ENCODE measurements around the gene CPT2.
A peak's percentile ranks its signal among the peaks of the same experiment; 100 is the strongest.

The CPT2 gene

DNA sequence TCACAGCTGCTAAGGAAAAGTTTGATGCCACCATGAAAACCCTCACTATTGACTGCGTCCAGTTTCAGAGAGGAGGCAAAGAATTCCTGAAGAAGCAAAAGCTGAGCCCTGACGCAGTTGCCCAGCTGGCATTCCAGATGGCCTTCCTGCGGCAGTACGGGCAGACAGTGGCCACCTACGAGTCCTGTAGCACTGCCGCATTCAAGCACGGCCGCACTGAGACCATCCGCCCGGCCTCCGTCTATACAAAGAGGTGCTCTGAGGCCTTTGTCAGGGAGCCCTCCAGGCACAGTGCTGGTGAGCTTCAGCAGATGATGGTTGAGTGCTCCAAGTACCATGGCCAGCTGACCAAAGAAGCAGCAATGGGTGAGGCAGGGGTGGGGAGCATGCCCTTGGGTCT lies 14.3 kb downstream of the CPT2 start:
- no peaks in the 10 kb centered on the region for H3K27me3 ChIP-seq (ENCODE audit: low read depth)
- no peak overlapping the region for H3K4me3 ChIP-seq
- peaks cover 50% of the 10 kb centered on the region for H3K36me3 ChIP-seq (replicated peaks)
- H3K9me3 ChIP-seq, result peaks cover 11% of the 10 kb centered on the region
- in situ Hi-C loops (cut with MboI; ENCODE audit: low sequenced_read_pairs), result no loop called here
- no peaks in the 10 kb centered on the region for H3K4me1 ChIP-seq
- no peak for DNase-seq (ENCODE audit: low spot score in 2 of 2)

- no peaks in the 10 kb centered on the region for H3K27me3 ChIP-seq (ENCODE audit: low read depth)
- DNase-seq (ENCODE audit: low spot score in 2 of 2), result no peak
- no peaks in the 10 kb centered on the region for H3K4me1 ChIP-seq
- no peaks in the 10 kb centered on the region for H3K9me3 ChIP-seq
- peaks cover 35% of the 10 kb centered on the region for H3K36me3 ChIP-seq (replicated peaks)
- H3K4me3 ChIP-seq, result no peak overlapping the region
- in situ Hi-C loops (cut with MboI; ENCODE audit: low sequenced_read_pairs), result no loop called here
These were observed 17.8 kb downstream of the CPT2 start for GRCh38 chr1:53214376-53214940.

DNA sequence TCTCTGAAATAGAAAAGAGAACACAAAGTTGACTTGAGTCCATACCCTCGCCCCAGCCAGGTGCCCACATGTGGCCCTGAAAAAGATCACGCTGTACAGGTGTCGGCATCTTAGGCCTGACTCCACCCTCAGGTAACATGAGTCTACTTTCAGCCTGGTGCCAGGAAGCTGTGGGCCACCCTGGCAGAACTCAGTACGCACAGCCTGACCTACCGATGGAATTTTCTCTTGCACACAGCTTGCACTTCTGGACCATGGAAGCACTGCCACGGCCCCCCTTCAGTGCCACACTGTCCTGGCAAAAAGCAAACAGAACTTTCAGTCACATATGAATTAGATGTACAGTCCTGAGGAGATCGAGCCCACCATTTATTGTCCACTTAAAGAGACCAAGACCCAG lies 21.6 kb downstream of the CPT2 start:
- DNase-seq (ENCODE audit: low spot score in 2 of 2), result no peak
- no peaks in the 10 kb centered on the region for H3K9me3 ChIP-seq
- in situ Hi-C loops (cut with MboI; ENCODE audit: low sequenced_read_pairs), result no loop called here
- no peak overlapping the region for H3K4me3 ChIP-seq
- peaks cover 14% of the 10 kb centered on the region for H3K36me3 ChIP-seq (replicated peaks)
- peaks cover 3% of the 10 kb centered on the region; the same call in 1 of the 2 replicates for H3K4me1 ChIP-seq
- H3K27me3 ChIP-seq (ENCODE audit: low read depth), result no peaks in the 10 kb centered on the region

DNA sequence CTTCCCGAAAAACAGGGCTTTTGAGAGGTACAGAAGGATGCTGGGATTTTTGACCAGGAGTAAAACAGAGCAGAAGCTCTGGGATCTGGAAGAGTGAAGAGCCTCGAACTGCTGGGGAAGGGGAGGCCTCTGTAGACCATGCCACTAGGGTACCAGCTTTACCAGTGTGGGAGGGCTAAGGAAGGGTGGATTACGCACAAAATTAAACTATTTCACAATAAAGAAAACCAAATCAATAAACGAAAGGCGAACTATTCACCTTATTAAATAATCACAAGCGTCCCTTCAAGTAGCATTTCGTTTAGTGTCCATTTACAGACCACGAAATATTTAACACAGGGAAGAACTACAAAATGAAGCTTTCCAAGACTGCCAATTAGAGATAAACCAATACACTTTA lies 23.1 kb downstream of the CPT2 start:
- no peak for DNase-seq (ENCODE audit: low spot score in 2 of 2)
- Histone ChIP-seq H3K36me3 (replicated peaks) (no peaks in the 10 kb centered on the region), H3K27me3 (ENCODE audit: low read depth) (no peaks in the 10 kb centered on the region), H3K4me3 (peak overlapping the region; percentile 73), H3K9me3 (no peaks in the 10 kb centered on the region), H3K4me1 (peaks cover 3% of the 10 kb centered on the region; the same call in 1 of the 2 replicates)
- in situ Hi-C loops (cut with MboI; ENCODE audit: low sequenced_read_pairs), result no loop called here

GRCh38 chr1:53220171-53220961 lies 23.7 kb downstream of the CPT2 start, which contains the start of gene CZIB:
Gene CZIB (minus strand): TSS chr1:53220634. CDS start chr1:53220575, 59 bp downstream.
- Histone ChIP-seq H3K9me3 (no peaks in the 10 kb centered on the region), H3K4me1 (peaks cover 3% of the 10 kb centered on the region; the same call in 1 of the 2 replicates), H3K4me3 (peak within 1 kb of the TSS; percentile 73), H3K36me3 (replicated peaks) (no peaks in the 10 kb centered on the region), H3K27me3 (ENCODE audit: low read depth) (no peaks in the 10 kb centered on the region)
- peak; percentile 88 to 96 for DNase-seq (ENCODE audit: low spot score in 2 of 2)
- in situ Hi-C loops (cut with MboI; ENCODE audit: low sequenced_read_pairs), result no loop called here

- Histone ChIP-seq H3K36me3 (replicated peaks) (no peaks in the 10 kb centered on the region), H3K27me3 (ENCODE audit: low read depth) (no peaks in the 10 kb centered on the region), H3K9me3 (no peaks in the 10 kb centered on the region), H3K4me3 (peak overlapping the region; percentile 73), H3K4me1 (peaks cover 3% of the 10 kb centered on the region; the same call in 1 of the 2 replicates)
- in situ Hi-C loops (cut with MboI; ENCODE audit: low sequenced_read_pairs), result no loop called here
- no peak for DNase-seq (ENCODE audit: low spot score in 2 of 2)
These were observed 24.3 kb downstream of the CPT2 start for GRCh38 chr1:53220962-53221286.

DNA sequence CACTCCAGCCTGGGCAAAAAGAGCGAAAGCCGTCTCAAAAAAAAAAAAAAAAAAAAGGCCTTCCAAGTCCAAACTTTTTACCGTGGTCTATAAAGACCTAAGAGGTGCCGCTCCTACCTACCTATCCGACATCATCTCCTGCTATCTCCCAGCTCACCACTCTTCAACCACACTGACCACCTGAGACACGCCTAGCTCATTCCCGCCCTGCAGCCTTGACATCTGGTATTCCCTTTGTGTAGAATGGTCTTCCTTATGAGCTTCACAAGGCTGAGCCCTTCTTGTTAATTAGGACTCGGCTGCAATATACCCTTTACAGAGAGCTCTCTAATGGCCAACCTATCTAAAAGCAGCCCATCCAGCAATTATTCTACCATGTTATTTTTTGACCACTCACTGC lies 41.0 kb downstream of the CPT2 start:
- in situ Hi-C loops (cut with MboI; ENCODE audit: low sequenced_read_pairs), result no loop called here
- no peaks in the 10 kb centered on the region for H3K9me3 ChIP-seq
- H3K36me3 ChIP-seq (replicated peaks), result peaks cover 30% of the 10 kb centered on the region
- H3K27me3 ChIP-seq (ENCODE audit: low read depth), result no peaks in the 10 kb centered on the region
- H3K4me1 ChIP-seq, result peaks cover 6% of the 10 kb centered on the region
- no peak for DNase-seq (ENCODE audit: low spot score in 2 of 2)
- peak overlapping the region; percentile 93 for H3K4me3 ChIP-seq

DNA sequence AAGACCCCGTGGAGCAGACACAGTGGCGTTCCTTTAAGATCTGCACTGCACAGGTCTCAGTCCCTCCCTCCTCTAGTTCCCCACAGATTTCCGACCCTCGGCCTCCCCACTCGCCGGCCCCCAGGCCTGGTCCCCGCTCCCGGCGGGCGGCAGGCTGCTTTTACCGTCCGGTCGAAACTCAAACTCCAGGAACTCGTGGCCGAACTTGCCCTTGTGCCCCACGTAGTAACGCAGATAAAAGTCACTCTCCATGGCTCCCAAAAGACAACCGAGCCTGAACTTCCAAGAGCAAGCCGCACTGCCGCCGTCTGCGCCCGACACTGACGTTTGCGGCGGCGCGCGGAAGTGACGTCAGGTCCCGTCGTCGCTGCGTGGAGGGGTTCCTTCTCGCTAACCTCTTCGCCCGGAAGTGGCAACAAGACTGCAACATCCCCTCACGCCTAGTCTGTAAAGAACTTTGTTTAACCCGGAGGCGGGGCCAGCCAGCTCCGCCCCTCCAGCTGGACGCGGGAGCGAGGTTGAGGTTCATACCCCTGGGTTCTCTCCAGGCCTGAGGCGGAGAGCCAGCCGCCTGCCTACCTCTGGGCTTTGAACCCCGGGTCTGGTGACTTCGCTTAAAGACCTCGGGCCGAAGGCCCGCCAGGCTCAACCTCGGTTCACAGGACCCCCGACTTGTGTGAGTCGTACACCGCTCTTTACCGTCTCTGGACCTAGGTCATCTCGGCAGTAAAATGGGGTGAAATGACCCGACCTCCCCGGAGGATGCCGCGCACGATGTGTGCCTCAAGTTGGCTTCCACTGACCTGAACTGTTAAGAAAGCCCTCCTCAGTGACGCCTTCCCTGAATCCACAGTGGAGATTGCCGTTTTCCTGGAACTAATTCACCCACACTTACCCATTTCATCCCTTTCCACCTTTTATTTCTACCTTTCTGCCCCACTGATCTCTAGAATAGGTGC lies 41.9 kb downstream of the CPT2 start, which contains the start of gene MAGOH:
MAGOH (minus strand) TSS at position 322 of the 959 bp plus-strand sequence; CDS start at position 252, 70 bp downstream.
- Histone ChIP-seq H3K36me3 (replicated peaks) (peaks cover 23% of the 10 kb centered on the region), H3K4me3 (peak within 1 kb of the TSS; percentile 93), H3K4me1 (peaks cover 6% of the 10 kb centered on the region), H3K9me3 (no peaks in the 10 kb centered on the region), H3K27me3 (ENCODE audit: low read depth) (no peaks in the 10 kb centered on the region)
- DNase-seq (ENCODE audit: low spot score in 2 of 2), result peak; percentile 94 to 96
- in situ Hi-C loops (cut with MboI; ENCODE audit: low sequenced_read_pairs), result no loop called here

GRCh38 chr1:53241828-53242227 lies 45.2 kb downstream of the CPT2 start:
- Histone ChIP-seq H3K27me3 (ENCODE audit: low read depth) (no peaks in the 10 kb centered on the region), H3K4me3 (no peak overlapping the region), H3K4me1 (peaks cover 6% of the 10 kb centered on the region), H3K36me3 (replicated peaks) (peaks cover 8% of the 10 kb centered on the region; the same call in 1 of the 2 replicates), H3K9me3 (no peaks in the 10 kb centered on the region)
- in situ Hi-C loops (cut with MboI; ENCODE audit: low sequenced_read_pairs), result no loop called here
- DNase-seq (ENCODE audit: low spot score in 2 of 2), result no peak

GRCh38 chr1:53242381-53242780 lies 45.8 kb downstream of the CPT2 start:
- peaks cover 6% of the 10 kb centered on the region for H3K4me1 ChIP-seq
- DNase-seq (ENCODE audit: low spot score in 2 of 2), result no peak
- H3K27me3 ChIP-seq (ENCODE audit: low read depth), result no peaks in the 10 kb centered on the region
- peaks cover 11% of the 10 kb centered on the region for H3K36me3 ChIP-seq (replicated peaks)
- in situ Hi-C loops (cut with MboI; ENCODE audit: low sequenced_read_pairs), result no loop called here
- no peak overlapping the region for H3K4me3 ChIP-seq
- H3K9me3 ChIP-seq, result no peaks in the 10 kb centered on the region

- no peak for DNase-seq (ENCODE audit: low spot score in 2 of 2)
- no peaks in the 10 kb centered on the region for H3K27me3 ChIP-seq (ENCODE audit: low read depth)
- in situ Hi-C loops (cut with MboI; ENCODE audit: low sequenced_read_pairs), result no loop called here
- H3K9me3 ChIP-seq, result no peaks in the 10 kb centered on the region
- no peak overlapping the region for H3K4me3 ChIP-seq
- peaks cover under 1% of the 10 kb centered on the region for H3K4me1 ChIP-seq
- H3K36me3 ChIP-seq (replicated peaks), result peaks cover 20% of the 10 kb centered on the region
These were observed 47.5 kb downstream of the CPT2 start for GRCh38 chr1:53244141-53244540.

- no peaks in the 10 kb centered on the region for H3K27me3 ChIP-seq (ENCODE audit: low read depth)
- no peaks in the 10 kb centered on the region for H3K9me3 ChIP-seq
- in situ Hi-C loops (cut with MboI; ENCODE audit: low sequenced_read_pairs), result no loop called here
- H3K36me3 ChIP-seq (replicated peaks), result peaks cover 41% of the 10 kb centered on the region
- H3K4me1 ChIP-seq, result no peaks in the 10 kb centered on the region
- no peak overlapping the region for H3K4me3 ChIP-seq
- no peak for DNase-seq (ENCODE audit: low spot score in 2 of 2)
These were observed 49.9 kb downstream of the CPT2 start for GRCh38 chr1:53246261-53247134.

DNA sequence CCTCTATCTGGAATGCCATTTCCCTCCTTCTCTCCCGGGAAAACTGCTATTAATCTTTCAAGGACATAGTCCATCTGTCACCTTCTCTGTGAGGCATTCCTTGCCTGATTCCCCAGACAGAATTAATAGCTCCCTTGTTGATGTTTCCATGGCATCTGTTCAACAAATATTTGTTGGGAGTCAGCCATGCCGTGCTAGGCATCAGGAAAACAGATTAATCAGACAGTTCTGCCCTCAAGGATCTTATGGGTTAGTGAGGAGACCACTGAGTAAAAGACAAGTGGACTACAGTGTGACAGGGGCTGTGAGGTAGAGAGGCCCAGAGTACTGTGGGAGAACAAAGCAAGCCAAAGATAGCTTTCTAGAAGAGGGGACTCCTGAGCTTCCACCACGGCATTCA lies 53.1 kb downstream of the CPT2 start:
- no peaks in the 10 kb centered on the region for H3K27me3 ChIP-seq (ENCODE audit: low read depth)
- no peak overlapping the region for H3K4me3 ChIP-seq
- DNase-seq (ENCODE audit: low spot score in 2 of 2), result no peak
- no peaks in the 10 kb centered on the region for H3K4me1 ChIP-seq
- peaks cover 55% of the 10 kb centered on the region for H3K36me3 ChIP-seq (replicated peaks)
- in situ Hi-C loops (cut with MboI; ENCODE audit: low sequenced_read_pairs), result no loop called here
- no peaks in the 10 kb centered on the region for H3K9me3 ChIP-seq

Measured in HAP-1 (cell line).